ENCODE data around the gene EPN3. TPM values are rescaled to one million over a fixed set of nuclear protein-coding genes. Genes with fewer than 3 reads are reported as not detected.
A peak's percentile ranks its signal among the peaks of the same experiment; 100 is the strongest.

Gene EPN3
- total RNA-seq, 4 donors from 2014 or later = 19.2 to 95.7 (median 57.4) TPM

- no peak for DNase-seq
- no peaks in the 10 kb centered on the region for H3K27me3 ChIP-seq
- TF ChIP-seq CTCF (IDR thresholded peaks at IDR 0.05) (peak in 1 of 5 experiments; percentile 10), EP300 (IDR thresholded peaks at IDR 0.05; ENCODE audit: low read depth) (no peak), POLR2A (IDR thresholded peaks at IDR 0.05) (no peak), POLR2AphosphoS5 (IDR thresholded peaks at IDR 0.05) (no peak)
- WGBS, 2 donors (ENCODE audit: low coverage in 1 of 2) = 57 to 72% methylated on average over 1 to 4 of the region's 4 CpGs
- H3K27ac ChIP-seq = peak overlapping the region in 2 of 4 donors; percentile 26 to 32
- H3K9me3 ChIP-seq = no peaks in the 10 kb centered on the region
- intact Hi-C loops (cut with DNase I; ENCODE audit: low total_unique reads) (no loop called here), in situ Hi-C loops (cut with MboI; ENCODE audit: low pct_ligation_motif_present in 1 of 4, low pct_unique_long_range_greater_than_20kb in 1 of 4, low sequenced_read_pairs in 3 of 4) (no loop called here)
- H3K4me3 ChIP-seq = no peak overlapping the region
- no peaks in the 10 kb centered on the region for H3K36me3 ChIP-seq
- peaks cover 0 to 22% (median 2%) of the 10 kb centered on the region in 4 donors for H3K4me1 ChIP-seq
Measured at GRCh38 chr17:50517011-50517410, 15.5 kb upstream of the EPN3 start.

- Histone ChIP-seq H3K4me1 (peaks cover 0 to 18% (median under 1%) of the 10 kb centered on the region in 4 donors), H3K9me3 (no peaks in the 10 kb centered on the region), H3K27me3 (no peaks in the 10 kb centered on the region), H3K36me3 (no peaks in the 10 kb centered on the region), H3K4me3 (no peak overlapping the region), H3K27ac (peak overlapping the region in 2 of 4 donors; percentile 26 to 37)
- in situ Hi-C loops (cut with MboI; ENCODE audit: low pct_ligation_motif_present in 1 of 4, low pct_unique_long_range_greater_than_20kb in 1 of 4, low sequenced_read_pairs in 3 of 4) = no loop called here
- TF ChIP-seq POLR2A (IDR thresholded peaks at IDR 0.05) = no peak
- TF ChIP-seq CTCF (IDR thresholded peaks at IDR 0.05) = no peak
- no peak for TF ChIP-seq EP300 (IDR thresholded peaks at IDR 0.05; ENCODE audit: low read depth)
- TF ChIP-seq POLR2AphosphoS5 (IDR thresholded peaks at IDR 0.05) = no peak
- WGBS, 2 donors (ENCODE audit: low coverage in 1 of 2) = 71% methylated on average over 8 of the region's 8 CpGs; no CpG with 5 or more reads in 1 of the 2 donors
- no peak for DNase-seq
- intact Hi-C loops (cut with DNase I; ENCODE audit: low total_unique reads) = no loop called here
Measured at GRCh38 chr17:50517504-50518383, 14.8 kb upstream of the EPN3 start.

- 87% methylated on average over 13 of the region's 13 CpGs; no CpG with 5 or more reads in 1 of the 2 donors for WGBS, 2 donors (ENCODE audit: low coverage in 1 of 2)
- Histone ChIP-seq H3K27ac (peak overlapping the region in 3 of 4 donors; percentile 14 to 37 (median 22)), H3K9me3 (no peaks in the 10 kb centered on the region), H3K36me3 (no peaks in the 10 kb centered on the region), H3K4me3 (no peak overlapping the region), H3K27me3 (no peaks in the 10 kb centered on the region), H3K4me1 (peaks cover 0 to 18% (median 0%) of the 10 kb centered on the region in 4 donors)
- intact Hi-C loops (cut with DNase I; ENCODE audit: low total_unique reads) = no loop called here
- TF ChIP-seq EP300 (IDR thresholded peaks at IDR 0.05; ENCODE audit: low read depth) (no peak), POLR2AphosphoS5 (IDR thresholded peaks at IDR 0.05) (no peak), POLR2A (IDR thresholded peaks at IDR 0.05) (no peak), CTCF (IDR thresholded peaks at IDR 0.05) (no peak)
- in situ Hi-C loops (cut with MboI; ENCODE audit: low pct_ligation_motif_present in 1 of 4, low pct_unique_long_range_greater_than_20kb in 1 of 4, low sequenced_read_pairs in 3 of 4) = no loop called here
- DNase-seq = no peak
Measured at GRCh38 chr17:50518384-50519023, 14.0 kb upstream of the EPN3 start.

GRCh38 chr17:50519141-50519834 lies 13.2 kb upstream of the EPN3 start:
- no peaks in the 10 kb centered on the region for H3K9me3 ChIP-seq
- in situ Hi-C loops (cut with MboI; ENCODE audit: low pct_ligation_motif_present in 1 of 4, low pct_unique_long_range_greater_than_20kb in 1 of 4, low sequenced_read_pairs in 3 of 4) = no loop called here
- peak overlapping the region in 2 of 4 donors; percentile 14 to 22 for H3K27ac ChIP-seq
- no peaks in the 10 kb centered on the region for H3K27me3 ChIP-seq
- no peak for DNase-seq
- 84 to 91% methylated on average over 5 to 8 of the region's 8 CpGs for WGBS, 2 donors (ENCODE audit: low coverage in 1 of 2)
- H3K4me3 ChIP-seq = no peak overlapping the region
- peaks cover 0 to 18% (median 0%) of the 10 kb centered on the region in 4 donors for H3K4me1 ChIP-seq
- no peaks in the 10 kb centered on the region for H3K36me3 ChIP-seq
- TF ChIP-seq EP300 (IDR thresholded peaks at IDR 0.05; ENCODE audit: low read depth) = no peak
- no peak for TF ChIP-seq POLR2AphosphoS5 (IDR thresholded peaks at IDR 0.05)
- no peak for TF ChIP-seq POLR2A (IDR thresholded peaks at IDR 0.05)
- TF ChIP-seq CTCF (IDR thresholded peaks at IDR 0.05) = no peak
- intact Hi-C loops (cut with DNase I; ENCODE audit: low total_unique reads) = no loop called here
